Hematopoietic multipotent progenitor cell treated with erythropoietin and hydrocortisone succinate and interleukin-3 and kit ligand, for 15 days (in vitro differentiated cells): ENCODE results near the gene NRG2.

ENCODE experiments used
- DNase-seq: peaks from one replicate; pipeline ENCODE4 v3.0.0-alpha.2; 2015; ENCODE audit warnings: low spot score

The NRG2 gene

DNA sequence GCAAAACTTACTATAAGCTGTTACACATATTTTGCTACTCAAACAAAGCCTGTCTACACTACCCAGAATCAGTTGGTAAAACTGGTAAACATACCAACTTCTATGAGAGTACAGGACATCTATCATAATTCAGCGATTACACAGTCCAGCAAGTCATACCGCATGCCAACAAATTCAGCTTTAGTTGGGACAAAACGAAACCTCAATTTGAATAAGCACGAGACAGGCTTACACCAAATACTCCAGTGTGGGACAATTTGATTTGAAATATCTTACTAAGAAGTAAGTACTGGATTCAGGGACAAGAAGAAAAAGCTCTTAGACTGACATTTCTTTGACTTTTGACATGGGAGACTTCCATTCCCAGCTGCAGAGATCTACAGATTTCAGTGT lies 2.0 kb downstream of the NRG2 start:
- DNase-seq, result no peak

GRCh38 chr5:140040358-140040757 lies 2.7 kb downstream of the NRG2 start:
- DNase-seq, result no peak

DNA sequence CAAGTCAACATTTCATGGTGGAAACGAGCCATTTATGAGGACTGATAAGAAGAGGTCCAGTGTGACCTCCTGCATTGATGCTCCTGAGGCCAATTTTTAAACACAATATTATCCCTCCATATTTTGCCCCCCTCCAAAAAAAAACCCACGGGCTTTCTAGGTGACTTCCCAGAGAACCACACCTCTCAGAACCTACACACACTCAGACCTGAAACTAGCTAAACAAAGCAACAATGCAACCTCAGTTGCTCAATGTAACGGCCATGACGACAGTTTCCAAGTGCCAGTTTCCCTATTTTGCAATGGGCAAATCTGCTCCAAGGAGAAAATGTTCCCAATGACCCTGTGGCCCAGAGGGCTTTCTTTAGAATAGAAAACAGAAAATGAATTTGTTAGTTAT lies 3.5 kb downstream of the NRG2 start:
- no peak for DNase-seq

DNA sequence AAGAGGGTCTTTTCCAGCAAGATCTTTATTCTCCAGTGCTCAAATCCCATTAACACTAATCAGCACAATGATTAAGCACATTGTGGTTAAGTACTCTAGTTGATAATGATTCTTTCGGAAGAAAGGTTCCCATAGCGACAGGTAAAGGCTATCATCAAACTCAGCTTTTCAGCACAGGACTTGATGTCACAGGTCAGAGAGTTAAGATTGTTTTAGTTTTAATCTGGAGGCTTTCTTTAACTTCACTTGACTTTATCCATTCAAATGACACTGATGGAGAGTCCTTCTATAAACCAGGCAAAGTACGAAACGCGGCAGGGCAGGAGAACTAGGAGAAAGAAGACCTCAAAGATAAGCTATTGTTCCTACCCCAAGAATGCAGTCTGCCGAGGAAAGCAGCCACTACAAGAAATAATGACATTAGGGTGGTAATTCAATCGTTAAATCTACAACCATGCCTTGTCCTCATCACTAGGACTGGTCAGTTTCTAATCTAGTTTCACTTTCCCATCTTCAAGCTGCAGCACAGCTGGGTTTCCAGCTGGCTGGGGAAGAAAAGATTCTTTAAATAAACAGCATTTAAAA lies 4.6 kb downstream of the NRG2 start:
- no peak for DNase-seq

DNA sequence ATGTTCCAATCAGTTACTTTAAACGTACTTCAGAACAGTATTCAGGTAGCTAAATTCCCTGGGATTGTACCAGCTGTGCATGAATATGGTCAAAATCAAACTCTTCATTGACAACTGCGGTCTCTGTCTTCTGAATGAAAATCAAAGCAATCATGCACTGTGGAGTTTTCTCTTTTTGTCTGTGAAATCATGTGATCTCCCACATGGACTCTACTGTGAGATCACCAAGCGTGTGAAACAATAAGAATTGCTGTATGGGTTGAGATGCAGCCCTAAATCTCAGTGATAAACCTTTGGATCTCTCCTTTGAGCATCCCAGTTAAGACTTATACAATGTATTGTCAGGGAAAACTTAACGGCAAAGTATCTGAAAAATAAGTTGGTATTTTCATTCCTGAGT lies 6.1 kb downstream of the NRG2 start:
- no peak for DNase-seq

DNA sequence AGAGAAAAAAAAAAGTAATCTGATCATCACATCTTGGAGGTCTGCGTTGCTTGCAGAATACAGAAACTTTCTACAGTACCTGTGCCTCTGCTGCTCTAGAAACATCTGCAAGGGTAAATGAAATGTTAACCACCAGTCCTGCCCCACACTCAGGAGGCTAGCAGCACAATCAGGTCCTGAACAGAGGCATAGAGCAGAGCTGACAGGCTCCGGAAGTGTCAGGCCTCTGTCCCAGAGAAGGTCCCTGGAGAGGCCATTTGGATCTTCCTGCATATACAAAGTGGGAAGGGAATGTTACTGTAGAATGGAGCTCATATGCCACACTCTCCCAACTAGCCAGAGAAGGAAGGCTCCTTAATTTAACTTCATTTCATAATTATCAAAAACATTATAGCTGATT lies 7.2 kb downstream of the NRG2 start:
- no peak for DNase-seq

GRCh38 chr5:140033037-140033760 lies 9.9 kb downstream of the NRG2 start:
- DNase-seq, result no peak

DNA sequence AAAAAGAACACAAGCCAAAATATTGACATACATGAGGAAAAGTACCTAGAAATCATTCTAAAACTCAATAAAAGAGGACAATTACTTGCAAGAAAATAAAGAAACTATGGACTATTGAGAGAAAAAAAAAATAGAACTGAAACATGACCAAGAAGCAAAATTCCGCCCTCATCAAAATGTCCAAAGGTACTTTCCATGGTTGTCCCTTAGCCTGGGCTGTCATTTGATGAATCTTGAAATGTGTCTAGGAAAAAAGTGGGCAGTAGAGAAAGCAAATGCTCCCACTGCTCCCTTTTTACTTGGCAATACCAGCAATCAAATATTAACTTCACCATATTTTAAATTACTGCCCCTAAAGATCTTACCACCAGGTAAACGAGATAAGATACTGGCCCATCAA lies 10.8 kb downstream of the NRG2 start:
- no peak for DNase-seq

GRCh38 chr5:140027807-140028206 lies 15.3 kb downstream of the NRG2 start:
- DNase-seq, result no peak

GRCh38 chr5:140025736-140026135 lies 17.4 kb downstream of the NRG2 start:
- DNase-seq, result no peak

GRCh38 chr5:140024928-140025327 lies 18.2 kb downstream of the NRG2 start:
- DNase-seq, result no peak

GRCh38 chr5:140023611-140024191 lies 19.4 kb downstream of the NRG2 start:
- DNase-seq, result no peak

DNA sequence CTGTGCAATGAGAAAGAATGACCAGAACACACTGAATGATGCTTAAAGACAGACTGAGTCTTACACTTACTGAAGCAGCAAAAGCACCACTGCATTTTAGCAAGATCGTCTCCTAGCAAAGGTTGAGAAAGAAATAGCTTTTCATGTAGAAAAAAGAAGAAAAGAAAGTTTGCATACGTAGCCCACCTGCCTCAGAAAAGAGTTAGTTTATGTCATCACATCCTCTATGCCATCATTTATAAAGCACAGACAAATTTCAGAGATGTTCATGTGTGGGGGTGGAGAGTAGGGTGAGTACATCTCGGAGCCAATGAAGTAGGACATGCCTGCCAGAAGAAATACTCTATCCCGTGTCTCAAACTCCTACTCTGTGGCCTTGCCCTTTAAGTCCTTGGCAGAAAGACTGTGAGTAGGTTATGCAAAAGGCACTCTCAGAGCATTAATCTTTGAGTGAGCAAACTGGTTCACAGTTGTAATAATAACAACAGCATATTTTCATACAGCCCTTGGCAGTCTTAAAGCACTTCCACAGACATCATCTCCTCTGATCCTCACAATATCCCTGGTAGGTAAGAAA lies 22.4 kb downstream of the NRG2 start:
- DNase-seq, result no peak

- DNase-seq, result no peak
Observed at GRCh38 chr5:140018920-140019644, 24.0 kb downstream of the NRG2 start.

DNA sequence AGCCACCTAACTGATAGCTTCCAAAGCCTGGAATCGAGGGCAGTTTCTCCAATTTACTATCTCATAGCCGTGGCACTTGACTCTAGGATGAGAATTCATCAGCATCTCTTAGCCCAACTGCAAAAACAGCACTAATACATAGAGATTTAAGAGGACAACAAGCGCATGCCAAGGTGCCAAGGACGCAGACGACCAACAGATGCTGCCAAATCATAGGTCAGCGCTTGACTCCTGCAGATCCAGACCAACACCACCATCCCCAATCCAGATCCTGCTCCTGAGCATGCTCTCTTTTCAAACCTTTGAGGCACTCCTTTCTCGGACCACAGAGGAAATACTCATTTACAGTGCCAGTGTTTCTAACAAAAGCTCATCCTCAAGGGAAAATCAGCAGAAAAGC lies 24.6 kb downstream of the NRG2 start:
- DNase-seq, result no peak

DNA sequence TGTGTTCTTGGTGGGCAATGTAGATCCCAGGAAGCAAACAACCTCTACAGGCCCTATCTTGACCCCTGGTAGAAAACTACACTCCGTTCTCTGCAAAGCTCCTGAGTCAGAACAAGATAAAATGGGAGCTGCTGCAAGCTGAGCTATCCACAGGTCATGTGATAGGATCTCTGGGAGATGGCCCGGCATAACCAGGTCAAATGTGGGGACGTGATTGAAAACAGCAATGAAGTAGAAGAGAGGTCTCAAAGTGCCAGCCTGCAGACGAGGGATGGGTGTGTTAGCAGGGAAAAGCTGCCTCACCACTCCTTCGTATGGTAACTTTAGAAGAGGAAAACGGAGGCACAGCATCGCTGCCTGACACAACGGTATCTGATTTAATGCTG lies 25.0 kb downstream of the NRG2 start:
- no peak for DNase-seq

- no peak for DNase-seq
Observed at GRCh38 chr5:140017397-140018095, 25.6 kb downstream of the NRG2 start.

DNA sequence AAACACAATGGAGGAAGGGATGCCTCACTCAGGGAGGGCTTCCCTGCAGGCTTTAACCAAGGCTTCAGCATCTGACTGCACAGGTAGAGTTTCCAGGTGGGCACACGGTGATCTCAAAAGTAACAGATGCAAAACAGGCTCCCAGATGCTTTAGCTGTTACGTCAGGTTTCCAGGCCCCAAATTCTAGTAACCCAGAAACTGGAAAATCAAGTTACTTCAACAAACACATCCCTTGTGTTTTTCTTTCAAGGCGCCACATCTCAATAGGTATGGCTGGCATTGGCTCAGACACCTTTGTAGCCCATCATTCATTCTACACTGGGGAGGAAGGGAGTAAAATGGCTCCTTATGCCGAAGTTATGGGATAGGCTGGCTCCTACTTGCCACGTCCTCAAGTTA lies 27.4 kb downstream of the NRG2 start:
- no peak for DNase-seq

DNA sequence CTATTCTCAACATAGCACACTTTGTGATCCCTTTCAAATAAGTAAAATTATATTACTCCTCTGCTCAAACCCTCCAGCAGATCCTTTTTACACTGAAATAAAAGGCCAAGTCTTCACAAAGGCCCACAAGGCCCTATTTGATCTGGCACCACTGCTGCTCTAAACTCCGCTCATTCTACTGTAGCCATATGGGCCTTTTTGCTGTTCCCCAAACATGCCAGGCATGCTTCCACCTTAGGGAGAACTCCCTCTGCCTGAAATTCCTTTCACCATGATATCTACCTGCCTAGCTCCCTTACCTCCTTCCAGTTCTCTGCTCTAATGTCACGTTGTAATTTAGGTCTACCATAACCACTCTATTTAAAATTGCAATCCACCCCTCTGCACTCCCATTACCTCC lies 28.3 kb downstream of the NRG2 start:
- DNase-seq, result no peak

GRCh38 chr5:140013536-140013935 lies 29.6 kb downstream of the NRG2 start:
- no peak for DNase-seq

DNA sequence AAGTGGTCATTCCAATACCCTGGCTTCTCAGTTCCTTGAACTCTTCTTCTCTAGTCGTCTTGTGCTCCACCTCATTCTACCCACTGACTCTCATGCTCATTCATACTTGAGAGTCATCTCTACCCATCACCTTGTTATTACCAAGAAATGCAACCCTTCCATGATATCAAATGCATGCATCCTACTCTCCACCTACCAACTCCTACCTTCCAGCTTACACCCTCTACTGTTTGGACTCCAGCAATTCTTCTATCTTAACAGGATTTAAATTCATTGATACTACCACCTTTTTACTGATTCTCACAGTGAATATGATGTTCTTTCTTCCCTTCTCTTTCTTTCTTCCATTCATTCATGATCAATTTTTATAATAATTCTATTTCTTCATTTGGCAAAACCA lies 30.7 kb downstream of the NRG2 start:
- no peak for DNase-seq

DNA sequence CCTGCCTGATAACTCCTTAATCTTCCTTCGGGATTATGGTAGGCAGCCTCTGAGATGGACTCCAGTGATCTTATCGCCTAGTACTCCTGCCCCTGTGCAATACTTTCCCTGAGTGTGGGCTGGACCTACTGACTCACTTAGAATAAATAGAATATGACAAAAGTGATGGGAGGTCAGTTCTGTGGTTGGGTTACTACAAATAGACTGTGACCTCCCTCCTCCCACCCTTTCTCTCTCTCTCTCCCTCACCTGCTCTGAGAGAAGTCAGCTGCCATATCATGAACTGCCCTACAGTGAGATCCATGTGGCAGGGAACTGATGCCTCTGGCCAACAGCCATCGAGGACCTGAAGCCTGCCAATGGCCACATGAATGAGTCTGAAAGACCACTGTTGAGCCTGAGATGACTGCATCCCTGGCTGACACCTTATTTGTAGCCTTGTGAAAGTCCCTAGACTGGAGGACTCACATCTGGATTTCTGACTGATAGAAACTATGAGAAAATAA lies 31.7 kb downstream of the NRG2 start:
- DNase-seq, result no peak
